C4-2B (cell line): ENCODE data around the gene VAMP1.
"Not testable (repeated sequence)": the region's sequence is repeated elsewhere in the genome, so short reads cannot be mapped to it uniquely, and the experiment has no call there.

Experiments used
- H3K27ac ChIP-seq: fragments of 450-650 bp; 2 replicates; pipeline ENCODE4 v1.5.1; 2017
- CTCF ChIP-seq: fragments of 450-650 bp; conservative IDR thresholded peaks from 2 replicates; pipeline ENCODE4 v1.5.1; 2017; ENCODE audit warnings: mild to moderate bottlenecking
- ZFX ChIP-seq: fragments of 450-650 bp; IDR thresholded peaks from 2 replicates; pipeline ENCODE4 v1.6.1; 2017

VAMP1 gene

GRCh38 chr12:6470375-6471163 is at the start of gene VAMP1:
TSS of gene VAMP1 (minus strand) at chr12:6470677. CDS start at chr12:6470531, 146 bp downstream.
- H3K27ac ChIP-seq = peak within 1 kb of the TSS; percentile 72
- TF ChIP-seq ZFX (no peak), CTCF (no peak)

GRCh38 chr12:6520186-6520585 is 49.7 kb upstream of the VAMP1 start:
- TF ChIP-seq ZFX (no peak), CTCF (no peak)
- H3K27ac ChIP-seq = no peak overlapping the region

GRCh38 chr12:6508087-6508486 is 37.6 kb upstream of the VAMP1 start:
- TF ChIP-seq ZFX (no peak), CTCF (no peak)
- no peak overlapping the region for H3K27ac ChIP-seq

- no peak overlapping the region for H3K27ac ChIP-seq
Measured at GRCh38 chr12:6507102-6507998, 36.9 kb upstream of the VAMP1 start.

GRCh38 chr12:6500466-6500865 is 30.0 kb upstream of the VAMP1 start:
- no peak for TF ChIP-seq ZFX
- H3K27ac ChIP-seq = no peak overlapping the region

More at GRCh38 chr12:6507102-6507998, 36.9 kb upstream of the VAMP1 start:
- TF ChIP-seq CTCF (no peak), ZFX (no peak)

GRCh38 chr12:6497291-6497690 is 26.8 kb upstream of the VAMP1 start:
- H3K27ac ChIP-seq = not testable (repeated sequence)

GRCh38 chr12:6494968-6495367 is 24.5 kb upstream of the VAMP1 start:
- TF ChIP-seq CTCF = no peak
- TF ChIP-seq ZFX = no peak
- H3K27ac ChIP-seq = no peak overlapping the region

- TF ChIP-seq CTCF (no peak), ZFX (no peak)
- H3K27ac ChIP-seq = peak overlapping the region; percentile 93
Measured at GRCh38 chr12:6494258-6494743, 23.8 kb upstream of the VAMP1 start.
